NCI-H748 (cell line): Measurements from ENCODE around the gene SPDYA.

Source experiments
- DNase-seq: peaks from one replicate; lab custom pipeline; 2025; ENCODE audit not compliant: unreplicated experiment; lab: John Stamatoyannopoulos, UW

The SPDYA gene

GRCh38 chr2:28824207-28824606, 13.6 kb downstream of the SPDYA start:
- no peak for DNase-seq

- DNase-seq = no peak
These were observed 14.2 kb downstream of the SPDYA start for GRCh38 chr2:28824870-28825269.

GRCh38 chr2:28828382-28828781, 17.7 kb downstream of the SPDYA start:
- DNase-seq = no peak

- DNase-seq = no peak
These were observed 23.3 kb downstream of the SPDYA start for GRCh38 chr2:28833740-28834470.

GRCh38 chr2:28835781-28836180, 25.1 kb downstream of the SPDYA start:
- DNase-seq = no peak

- DNase-seq = no peak
These were observed 28.3 kb downstream of the SPDYA start for GRCh38 chr2:28838971-28839370.

GRCh38 chr2:28842042-28842441, 31.4 kb downstream of the SPDYA start:
- DNase-seq = no peak

- no peak for DNase-seq
These were observed 44.6 kb downstream of the SPDYA start for GRCh38 chr2:28855193-28855592.

GRCh38 chr2:28855977-28856376, 45.3 kb downstream of the SPDYA start:
- no peak for DNase-seq

- no peak for DNase-seq
These were observed 58.0 kb downstream of the SPDYA start for GRCh38 chr2:28868611-28869010.

GRCh38 chr2:28869494-28870145, 59.0 kb downstream of the SPDYA start:
- no peak for DNase-seq

GRCh38 chr2:28870146-28870891, 59.7 kb downstream of the SPDYA start, which contains the start of gene TRMT61B:
TSS of gene TRMT61B (minus strand) at chr2:28870309. CDS start at chr2:28870277, 32 bp downstream.
- DNase-seq = peak; percentile 94

GRCh38 chr2:28871620-28872019, 61.0 kb downstream of the SPDYA start:
- no peak for DNase-seq

- DNase-seq = no peak
These were observed 69.6 kb downstream of the SPDYA start for GRCh38 chr2:28880193-28880592.

- DNase-seq = no peak
These were observed 82.9 kb downstream of the SPDYA start for GRCh38 chr2:28893488-28893887.

- DNase-seq = peak; percentile 96
These were observed 84.0 kb downstream of the SPDYA start, which contains the start of gene WDR43 for GRCh38 chr2:28894470-28895188. TSS of gene WDR43 (plus strand) at chr2:28894667. CDS start at chr2:28894699, 32 bp downstream.

- no peak for DNase-seq
These were observed 84.7 kb downstream of the SPDYA start for GRCh38 chr2:28895189-28895893.

- no peak for DNase-seq
These were observed 86.3 kb downstream of the SPDYA start for GRCh38 chr2:28896906-28897305.

- DNase-seq = no peak
These were observed 87.4 kb downstream of the SPDYA start for GRCh38 chr2:28898048-28898447.
